IPS-20b (cell line): ENCODE results near the gene QKI.

Experiments
- H3K27ac ChIP-seq: one replicate; pipeline ENCODE4 v1.5.1; 2013; ENCODE audit warnings: low read length
- H3K27me3 ChIP-seq: 2 replicates; pipeline ENCODE4 v1.6.1; 2013; ENCODE audit warnings: mild to moderate bottlenecking, low read length, inconsistent platforms; ENCODE audit not compliant: insufficient read depth
- H3K36me3 ChIP-seq: 2 replicates; pipeline ENCODE4 v1.6.1; 2013; ENCODE audit warnings: low read depth, mild to moderate bottlenecking, inconsistent platforms, low read length, moderate library complexity; ENCODE audit not compliant: insufficient read depth
- H3K4me1 ChIP-seq: 2 replicates; pipeline ENCODE4 v1.6.1; 2013; ENCODE audit warnings: mild to moderate bottlenecking, control low read depth, inconsistent platforms, low read length, moderate library complexity; ENCODE audit not compliant: insufficient read depth
- H3K4me3 ChIP-seq: 2 replicates; pipeline ENCODE4 v1.5.1; 2013; ENCODE audit warnings: mild to moderate bottlenecking, low read length, inconsistent platforms
- H3K9ac ChIP-seq: 2 replicates; pipeline ENCODE4 v1.6.1; 2013; ENCODE audit warnings: low read depth, mild to moderate bottlenecking, inconsistent platforms, low read length, moderate library complexity
- H3K9me3 ChIP-seq: 2 replicates; pipeline ENCODE4 v1.6.1; 2013; ENCODE audit warnings: mild to moderate bottlenecking, low read depth, low read length, inconsistent platforms; ENCODE audit not compliant: insufficient read depth

The QKI gene

GRCh38 chr6:163494279-163494727 lies 79.8 kb downstream of the QKI start:
- no peak overlapping the region for H3K9ac ChIP-seq
- H3K4me3 ChIP-seq: no peak overlapping the region
- H3K27me3 ChIP-seq: no peaks in the 10 kb centered on the region
- 0 out of 2 replicates have a peak, but pooled peaks cover 3% of the 10 kb centered on the region for H3K36me3 ChIP-seq
- no peaks in the 10 kb centered on the region for H3K9me3 ChIP-seq
- H3K27ac ChIP-seq: no peak overlapping the region
- peaks cover 7% of the 10 kb centered on the region; the same call in 1 of the 2 replicates for H3K4me1 ChIP-seq

DNA sequence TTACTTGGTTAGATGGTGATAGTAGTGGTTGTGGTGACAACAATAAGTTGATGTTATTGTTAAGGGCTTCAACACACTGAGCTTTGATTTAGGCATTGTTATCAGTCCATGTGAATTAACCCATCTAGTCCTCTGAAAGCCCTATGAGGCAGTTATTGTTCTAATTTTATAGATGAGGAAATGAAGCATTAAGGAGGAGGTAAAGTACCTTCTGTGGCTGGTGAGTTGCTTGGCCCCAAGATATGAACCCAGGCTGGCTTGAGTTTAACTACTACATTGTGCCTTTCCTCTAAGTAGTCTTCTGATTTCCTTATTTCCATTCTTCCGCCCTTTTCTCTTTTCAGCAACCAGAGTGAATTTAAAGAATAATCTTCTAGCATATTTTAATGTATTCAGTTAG lies 81.7 kb downstream of the QKI start:
- Histone ChIP-seq H3K4me1 (peaks cover 7% of the 10 kb centered on the region; the same call in 1 of the 2 replicates), H3K9me3 (no peaks in the 10 kb centered on the region), H3K9ac (no peak overlapping the region), H3K27me3 (no peaks in the 10 kb centered on the region), H3K4me3 (no peak overlapping the region), H3K27ac (no peak overlapping the region), H3K36me3 (no peaks in the 10 kb centered on the region)

GRCh38 chr6:163500105-163500504 lies 85.6 kb downstream of the QKI start:
- Histone ChIP-seq H3K27me3 (no peaks in the 10 kb centered on the region), H3K4me3 (no peak overlapping the region), H3K9me3 (peaks cover 14% of the 10 kb centered on the region), H3K36me3 (peaks cover under 1% of the 10 kb centered on the region; the same call in 1 of the 2 replicates), H3K9ac (no peak overlapping the region), H3K27ac (no peak overlapping the region), H3K4me1 (peaks cover 7% of the 10 kb centered on the region; the same call in 1 of the 2 replicates)

DNA sequence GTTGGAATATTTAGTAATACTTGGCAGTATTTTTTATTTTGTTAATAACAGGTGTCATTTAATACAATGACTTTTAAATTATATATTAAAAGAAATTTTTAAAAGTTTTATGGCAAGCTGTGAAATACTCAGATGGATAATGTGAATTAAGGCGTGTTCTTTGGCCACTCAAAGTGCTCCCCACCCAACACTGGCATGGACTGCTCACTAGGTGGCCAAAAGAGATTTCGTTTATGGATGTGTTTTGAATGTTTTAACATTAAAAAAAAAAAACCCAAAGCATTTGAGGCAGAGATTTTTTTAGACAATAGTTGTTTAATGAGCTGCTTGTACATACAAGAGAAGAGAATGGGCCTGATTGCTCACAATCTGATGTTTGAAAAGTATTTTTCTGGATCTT lies 86.5 kb downstream of the QKI start:
- peaks cover 23% of the 10 kb centered on the region for H3K9me3 ChIP-seq

GRCh38 chr6:163501439-163501838 lies 86.9 kb downstream of the QKI start:
- H3K27me3 ChIP-seq: no peaks in the 10 kb centered on the region
- H3K4me1 ChIP-seq: peaks cover 3% of the 10 kb centered on the region; the same call in 1 of the 2 replicates
- no peak overlapping the region for H3K27ac ChIP-seq
- H3K9ac ChIP-seq: no peak overlapping the region
- H3K36me3 ChIP-seq: peaks cover 7% of the 10 kb centered on the region
- no peak overlapping the region for H3K4me3 ChIP-seq
- peaks cover 27% of the 10 kb centered on the region for H3K9me3 ChIP-seq

More for the DNA sequence above, 86.5 kb downstream of the QKI start:
- H3K27me3 ChIP-seq: no peaks in the 10 kb centered on the region
- no peak overlapping the region for H3K4me3 ChIP-seq
- H3K9ac ChIP-seq: no peak overlapping the region
- peaks cover 7% of the 10 kb centered on the region; the same call in 1 of the 2 replicates for H3K4me1 ChIP-seq
- H3K36me3 ChIP-seq: peaks cover 7% of the 10 kb centered on the region; the same call in 1 of the 2 replicates
- H3K27ac ChIP-seq: no peak overlapping the region

- H3K36me3 ChIP-seq: peaks cover 15% of the 10 kb centered on the region
- H3K27me3 ChIP-seq: no peaks in the 10 kb centered on the region
- no peak overlapping the region for H3K27ac ChIP-seq
- no peak overlapping the region for H3K9ac ChIP-seq
- H3K9me3 ChIP-seq: peaks cover 45% of the 10 kb centered on the region
- no peaks in the 10 kb centered on the region for H3K4me1 ChIP-seq
- H3K4me3 ChIP-seq: no peak overlapping the region
These were observed 90.6 kb downstream of the QKI start for GRCh38 chr6:163504984-163505640.

DNA sequence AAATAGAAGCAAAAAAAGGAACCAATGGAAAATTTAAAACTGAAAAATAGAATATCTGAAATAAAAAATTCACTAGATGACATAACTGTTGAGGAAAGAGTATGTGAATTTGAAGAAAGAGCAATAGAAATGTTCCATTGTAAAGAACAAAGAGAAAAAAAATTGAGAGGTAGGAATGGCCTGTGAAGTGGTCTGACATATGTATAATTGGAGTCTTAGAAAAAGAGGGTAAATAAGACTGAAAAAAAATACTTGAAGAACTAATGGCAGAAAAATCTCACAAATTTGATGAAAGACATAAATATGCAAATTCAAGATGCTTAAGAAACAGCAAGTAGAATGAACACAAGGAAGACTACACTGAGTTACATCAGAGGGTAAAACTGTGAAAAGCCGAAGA lies 93.4 kb downstream of the QKI start:
- Histone ChIP-seq H3K9ac (no peak overlapping the region), H3K4me1 (no peaks in the 10 kb centered on the region), H3K27me3 (no peaks in the 10 kb centered on the region), H3K36me3 (peaks cover 15% of the 10 kb centered on the region), H3K27ac (no peak overlapping the region), H3K4me3 (no peak overlapping the region), H3K9me3 (peaks cover 45% of the 10 kb centered on the region)

- Histone ChIP-seq H3K27ac (no peak overlapping the region), H3K36me3 (no peaks in the 10 kb centered on the region), H3K9ac (no peak overlapping the region), H3K4me3 (no peak overlapping the region), H3K4me1 (0 out of 2 replicates have a peak, but pooled peaks cover 7% of the 10 kb centered on the region), H3K9me3 (peaks cover 3% of the 10 kb centered on the region; the same call in 1 of the 2 replicates), H3K27me3 (no peaks in the 10 kb centered on the region)
These were observed 98.5 kb downstream of the QKI start for GRCh38 chr6:163513003-163513402.

DNA sequence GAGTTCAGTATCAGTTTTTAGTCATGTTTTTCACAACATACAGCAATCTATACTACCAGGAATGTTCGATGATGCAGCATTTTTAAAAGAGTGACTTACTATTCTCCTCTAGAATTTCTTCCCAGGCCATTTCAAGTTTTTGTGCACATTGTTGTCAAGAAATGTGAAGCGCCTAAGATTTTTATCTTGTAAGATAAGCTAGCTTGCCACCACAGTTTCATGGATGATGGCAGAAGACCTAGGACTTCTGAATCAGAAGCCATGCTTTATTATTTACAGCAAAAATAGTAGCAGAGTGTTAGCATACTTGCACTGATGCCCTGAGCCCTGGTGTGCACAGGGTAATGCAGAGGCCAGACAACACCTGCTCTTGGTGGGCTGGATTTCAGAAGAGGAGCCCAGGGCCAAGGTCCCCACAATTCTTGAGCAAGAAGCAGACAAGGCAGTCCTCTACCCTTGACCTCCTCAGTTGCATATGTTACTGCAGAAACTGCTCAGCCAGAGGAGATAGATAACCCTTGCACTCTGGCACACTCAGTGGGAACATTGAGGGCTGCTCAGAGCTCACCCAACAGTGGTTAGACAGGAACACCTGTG lies 99.2 kb downstream of the QKI start:
- Histone ChIP-seq H3K27me3 (no peaks in the 10 kb centered on the region), H3K4me3 (no peak overlapping the region), H3K4me1 (0 out of 2 replicates have a peak, but pooled peaks cover 7% of the 10 kb centered on the region), H3K9ac (no peak overlapping the region), H3K36me3 (no peaks in the 10 kb centered on the region), H3K9me3 (no peaks in the 10 kb centered on the region), H3K27ac (no peak overlapping the region)

- Histone ChIP-seq H3K4me3 (no peak overlapping the region), H3K27me3 (no peaks in the 10 kb centered on the region), H3K36me3 (no peaks in the 10 kb centered on the region), H3K9ac (no peak overlapping the region), H3K9me3 (no peaks in the 10 kb centered on the region), H3K27ac (no peak overlapping the region), H3K4me1 (0 out of 2 replicates have a peak, but pooled peaks cover 7% of the 10 kb centered on the region)
These were observed 102.4 kb downstream of the QKI start for GRCh38 chr6:163516908-163517307.

- Histone ChIP-seq H3K9me3 (no peaks in the 10 kb centered on the region), H3K36me3 (no peaks in the 10 kb centered on the region), H3K27ac (no peak overlapping the region), H3K4me1 (no peaks in the 10 kb centered on the region), H3K27me3 (no peaks in the 10 kb centered on the region), H3K4me3 (no peak overlapping the region), H3K9ac (no peak overlapping the region)
These were observed 106.4 kb downstream of the QKI start for GRCh38 chr6:163520956-163521355.

- Histone ChIP-seq H3K9ac (no peak overlapping the region), H3K4me1 (peaks cover 6% of the 10 kb centered on the region; the same call in 1 of the 2 replicates), H3K4me3 (no peak overlapping the region), H3K9me3 (no peaks in the 10 kb centered on the region), H3K27me3 (no peaks in the 10 kb centered on the region), H3K27ac (no peak overlapping the region), H3K36me3 (no peaks in the 10 kb centered on the region)
These were observed 107.5 kb downstream of the QKI start for GRCh38 chr6:163522033-163522432.
